HuH-7.5 (cell line): Measurements from ENCODE around the gene NR1D1.

ENCODE experiments used
- DNase-seq: peaks from one replicate; pipeline ENCODE4 v3.0.0; 2011; ENCODE audit warnings: low spot score

NR1D1 gene

GRCh38 chr17:40097087-40097486 lies 3.3 kb downstream of the NR1D1 start:
- DNase-seq: no peak

- no peak for DNase-seq
These were observed 4.2 kb downstream of the NR1D1 start for GRCh38 chr17:40095944-40096791.

GRCh38 chr17:40095351-40095943 lies 4.9 kb downstream of the NR1D1 start:
- DNase-seq: no peak

GRCh38 chr17:40094874-40095273 lies 5.5 kb downstream of the NR1D1 start:
- DNase-seq: no peak

GRCh38 chr17:40093580-40094201 lies 6.7 kb downstream of the NR1D1 start:
- no peak for DNase-seq

GRCh38 chr17:40093005-40093579 lies 7.3 kb downstream of the NR1D1 start:
- no peak for DNase-seq

- DNase-seq: no peak
These were observed 7.8 kb downstream of the NR1D1 start for GRCh38 chr17:40092581-40092980.

- no peak for DNase-seq
These were observed 8.5 kb downstream of the NR1D1 start for GRCh38 chr17:40091691-40092397.

GRCh38 chr17:40090237-40091119 lies 9.9 kb downstream of the NR1D1 start:
- no peak for DNase-seq

GRCh38 chr17:40089077-40089895 lies 11.1 kb downstream of the NR1D1 start:
- DNase-seq: no peak

GRCh38 chr17:40087903-40088718 lies 12.3 kb downstream of the NR1D1 start:
- no peak for DNase-seq

- no peak for DNase-seq
These were observed 13.2 kb downstream of the NR1D1 start for GRCh38 chr17:40087049-40087794.

GRCh38 chr17:40086150-40087044 lies 14.0 kb downstream of the NR1D1 start:
- peak; percentile 77 for DNase-seq

GRCh38 chr17:40084477-40084876 lies 15.9 kb downstream of the NR1D1 start:
- DNase-seq: no peak

GRCh38 chr17:40079545-40079944 lies 20.8 kb downstream of the NR1D1 start:
- no peak for DNase-seq

GRCh38 chr17:40076591-40076990 lies 23.8 kb downstream of the NR1D1 start:
- DNase-seq: no peak

- DNase-seq: no peak
These were observed 24.4 kb downstream of the NR1D1 start for GRCh38 chr17:40075942-40076498.
